ENCODE data around the gene ATOSA.

GRCh38 chr15:52660192-52660591 is 19.0 kb downstream of the ATOSA start:
- no peak for TF ChIP-seq CTCF (IDR thresholded peaks at IDR 0.05)
- TF ChIP-seq POLR2A (IDR thresholded peaks at IDR 0.05), result no peak

All from stomach (tissue), 4 donors.